Activated CD8-positive, alpha-beta memory T cell treated with anti-CD3 and anti-CD28 coated beads, Interleukin-2, amount 50 U/mL, for 24 hours (primary cell): Measurements from ENCODE around the gene TMEM97.
"Not testable (repeated sequence)": the region's sequence is repeated elsewhere in the genome, so short reads cannot be mapped to it uniquely, and the experiment has no call there.

Experiments used
- DNase-seq: peaks from one replicate; pipeline ENCODE4 v3.0.0-alpha.2; 2020; ENCODE audit errors: extremely low read depth

Gene TMEM97

GRCh38 chr17:28338056-28338768, 19.2 kb downstream of the TMEM97 start:
- no peak for DNase-seq

GRCh38 chr17:28338769-28339212, 19.8 kb downstream of the TMEM97 start:
- not testable (repeated sequence) for DNase-seq

GRCh38 chr17:28339431-28339830, 20.4 kb downstream of the TMEM97 start:
- DNase-seq, result no peak

- DNase-seq, result no peak
These were observed 21.4 kb downstream of the TMEM97 start for GRCh38 chr17:28340374-28340773.

- DNase-seq, result no peak
These were observed 22.5 kb downstream of the TMEM97 start for GRCh38 chr17:28341516-28341915.

GRCh38 chr17:28342313-28342712, 23.3 kb downstream of the TMEM97 start:
- DNase-seq, result no peak

GRCh38 chr17:28343491-28343932, 24.5 kb downstream of the TMEM97 start:
- no peak for DNase-seq

GRCh38 chr17:28344011-28344410, 25.0 kb downstream of the TMEM97 start:
- DNase-seq, result no peak

GRCh38 chr17:28344435-28344901, 25.5 kb downstream of the TMEM97 start:
- no peak for DNase-seq

- no peak for DNase-seq
These were observed 26.6 kb downstream of the TMEM97 start for GRCh38 chr17:28345419-28346198.

- DNase-seq, result no peak
These were observed 27.2 kb downstream of the TMEM97 start for GRCh38 chr17:28346199-28346580.

GRCh38 chr17:28346746-28347246, 27.8 kb downstream of the TMEM97 start:
- DNase-seq, result no peak

GRCh38 chr17:28347261-28347891, 28.4 kb downstream of the TMEM97 start:
- no peak for DNase-seq

- DNase-seq, result no peak
These were observed 30.0 kb downstream of the TMEM97 start for GRCh38 chr17:28348979-28349378.

GRCh38 chr17:28350271-28350670, 31.3 kb downstream of the TMEM97 start:
- DNase-seq, result no peak

GRCh38 chr17:28357061-28357900, 38.3 kb downstream of the TMEM97 start, which contains the start of gene POLDIP2:
POLDIP2 (minus strand) TSS chr17:28357527; CDS start chr17:28357448, 79 bp downstream.
- DNase-seq, result peak; percentile 88

- DNase-seq, result no peak
These were observed 38.8 kb downstream of the TMEM97 start for GRCh38 chr17:28357901-28358197.

- DNase-seq, result no peak
These were observed 44.2 kb downstream of the TMEM97 start for GRCh38 chr17:28363186-28363585.

GRCh38 chr17:28363776-28364650, 45.0 kb downstream of the TMEM97 start:
- DNase-seq, result no peak

- no peak for DNase-seq
These were observed 45.8 kb downstream of the TMEM97 start, which contains the start of gene SEBOX for GRCh38 chr17:28364665-28365363. SEBOX (minus strand) TSS chr17:28365199; CDS start chr17:28365151, 48 bp downstream.
